ENCODE measurements around the gene GPR35.

- TF ChIP-seq CTCF (IDR thresholded peaks at IDR 0.05; ENCODE audit: low read depth, low read length, poor library complexity, severe bottlenecking) (no peak), EZH2phosphoT487 (IDR thresholded peaks at IDR 0.05; ENCODE audit: borderline replicate concordance, low read length) (no peak)
These were observed 29.2 kb upstream of the GPR35 start for GRCh38 chr2:240596080-240596460.

All from DOHH2 (cell line).